Skeletal muscle cell (primary cell): ENCODE measurements around the gene SNX20.

Source experiments
- DNase-seq: peaks from one replicate; pipeline ENCODE4 v3.0.0-alpha.2; 2010; ENCODE audit warnings: low read depth
- H3K4me3 ChIP-seq: 2 replicates; pipeline ENCODE4 v1.5.1; 2011; ENCODE audit warnings: low read depth, mild to moderate bottlenecking, control low read depth, low read length, moderate library complexity

The SNX20 gene

DNA sequence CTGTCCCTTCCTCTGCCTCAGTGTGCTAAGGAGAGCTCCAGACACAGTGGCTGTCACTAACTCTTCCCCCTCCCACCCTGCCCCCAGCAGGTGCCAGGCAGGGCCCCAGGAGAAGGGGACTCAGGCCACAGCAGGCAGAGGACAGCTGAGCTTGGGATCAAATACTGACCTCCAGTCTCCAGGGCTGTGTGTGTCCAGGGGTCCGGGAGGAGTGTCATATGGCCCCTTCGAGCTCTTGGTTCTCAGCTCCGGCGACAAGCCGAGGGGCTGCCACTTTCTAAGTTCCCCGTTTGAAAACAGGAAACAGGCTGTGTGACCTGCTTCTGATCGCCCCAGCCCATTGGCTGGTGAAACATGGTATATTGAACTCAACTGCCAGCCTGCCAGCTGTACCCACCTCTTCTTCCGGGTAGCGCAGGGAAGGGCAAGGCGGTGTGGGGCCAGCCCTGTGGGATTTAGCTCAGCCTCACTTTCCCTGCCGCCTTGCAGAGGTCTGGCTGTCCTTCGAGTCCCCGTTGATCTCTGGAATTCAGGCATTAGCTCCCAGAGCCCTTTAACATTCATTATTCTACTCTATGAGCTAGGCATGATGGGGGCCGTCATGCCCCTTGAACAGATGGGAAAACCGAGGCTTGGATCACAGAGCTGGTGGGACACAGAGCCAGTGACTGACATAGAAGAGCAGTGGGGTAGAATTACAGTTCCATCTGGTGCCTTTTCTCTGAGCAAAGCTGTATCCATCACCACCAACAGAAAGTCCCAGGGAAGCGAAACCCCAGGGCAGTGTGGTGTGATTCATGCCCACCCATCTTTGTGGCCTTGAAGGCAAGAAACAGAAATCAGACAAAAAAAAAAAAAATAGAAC lies at the start of gene SNX20:
Gene SNX20 (minus strand): TSS at position 292 of the 865 bp plus-strand sequence. CDS start 3,786 bp downstream, outside the sequence.
- H3K4me3 ChIP-seq: no peak within 1 kb of the TSS
- DNase-seq: no peak

DNA sequence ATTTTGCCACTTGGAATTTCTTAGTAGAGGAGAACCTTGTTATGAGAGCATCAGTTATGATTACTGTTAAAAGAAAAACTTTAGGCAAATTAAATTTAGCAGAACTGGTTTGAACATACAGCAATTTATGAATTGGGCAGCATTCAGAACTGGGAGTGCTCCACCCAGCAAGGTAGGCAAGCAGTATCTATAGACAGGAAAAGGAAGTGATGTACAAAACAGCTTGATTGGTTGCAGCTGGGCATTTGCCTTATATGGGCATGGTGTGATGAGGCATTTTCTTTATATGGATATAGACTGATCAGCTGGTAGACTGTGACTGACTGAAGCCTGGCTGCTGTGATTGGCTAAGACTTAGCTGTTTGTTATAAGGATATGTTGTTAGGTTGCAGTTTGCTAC lies 43.2 kb upstream of the SNX20 start:
- DNase-seq: no peak
- no peak overlapping the region for H3K4me3 ChIP-seq

DNA sequence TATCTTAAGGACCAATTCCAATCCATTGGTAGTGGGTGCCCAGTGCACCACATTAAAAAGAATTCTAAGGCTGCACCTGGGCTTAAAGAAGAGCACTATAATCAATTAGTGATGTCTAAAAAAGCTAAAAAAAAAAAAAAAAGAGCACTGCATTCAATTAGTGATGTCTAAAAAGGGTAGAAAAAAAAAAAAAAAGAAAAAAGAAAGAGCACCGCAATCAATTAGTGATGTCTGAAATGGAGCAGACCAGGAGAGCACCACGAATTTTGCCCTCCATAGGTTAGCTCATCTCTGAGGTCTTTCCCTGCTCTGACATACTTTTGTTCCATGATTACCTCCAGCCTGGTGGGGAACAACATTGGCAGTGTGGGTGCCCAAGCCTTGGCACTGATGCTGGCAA lies 41.8 kb upstream of the SNX20 start:
- no peak overlapping the region for H3K4me3 ChIP-seq
- DNase-seq: no peak

- no peak for DNase-seq
- H3K4me3 ChIP-seq: no peak overlapping the region
Observed at GRCh38 chr16:50722405-50722737, 41.3 kb upstream of the SNX20 start.

DNA sequence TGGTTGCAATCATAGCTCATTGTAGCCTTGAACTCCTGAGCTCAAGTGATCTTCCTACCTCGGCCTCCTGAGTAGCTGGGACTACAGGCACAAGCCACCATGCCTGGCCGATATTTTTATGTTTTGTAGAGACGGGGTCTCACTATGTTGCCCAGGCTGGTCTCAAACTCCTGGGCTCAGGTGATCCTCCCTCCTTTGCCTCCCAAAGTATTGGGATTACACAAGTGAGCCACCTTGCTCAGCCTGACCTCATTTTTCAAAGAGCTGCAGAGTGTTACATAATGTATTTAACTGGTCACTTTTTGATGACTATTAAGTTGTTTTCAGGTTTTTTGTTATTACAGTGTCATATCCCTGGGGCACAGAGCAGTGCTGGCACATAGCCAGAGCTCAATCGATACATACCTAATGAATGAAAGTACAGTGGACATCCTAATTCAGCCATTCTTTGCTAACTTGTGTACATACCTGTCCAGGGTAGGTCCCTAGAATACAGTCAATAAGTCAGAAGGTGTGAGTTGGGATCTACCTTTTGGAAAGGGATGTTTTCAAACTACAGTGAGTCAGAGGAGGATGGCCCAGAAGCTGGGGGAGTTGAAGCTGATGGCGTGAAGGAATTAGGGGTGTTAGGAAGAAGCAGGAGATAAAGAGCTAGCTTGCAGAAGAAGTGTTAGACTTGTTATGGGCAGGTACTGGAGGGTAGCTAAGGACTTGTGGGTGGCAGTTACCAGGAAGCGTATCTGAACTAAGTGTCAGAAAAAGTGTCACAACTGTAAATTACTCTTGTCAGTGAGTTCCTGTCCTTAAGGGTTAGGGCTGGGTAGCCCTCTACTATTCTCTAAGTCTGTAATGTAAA lies 40.7 kb upstream of the SNX20 start:
- no peak overlapping the region for H3K4me3 ChIP-seq
- no peak for DNase-seq

- H3K4me3 ChIP-seq: no peak overlapping the region
- no peak for DNase-seq
Observed at GRCh38 chr16:50719401-50720337, 38.6 kb upstream of the SNX20 start.

GRCh38 chr16:50718761-50719400 lies 37.8 kb upstream of the SNX20 start:
- no peak for DNase-seq
- no peak overlapping the region for H3K4me3 ChIP-seq

GRCh38 chr16:50718061-50718760 lies 37.1 kb upstream of the SNX20 start:
- H3K4me3 ChIP-seq: no peak overlapping the region
- no peak for DNase-seq

DNA sequence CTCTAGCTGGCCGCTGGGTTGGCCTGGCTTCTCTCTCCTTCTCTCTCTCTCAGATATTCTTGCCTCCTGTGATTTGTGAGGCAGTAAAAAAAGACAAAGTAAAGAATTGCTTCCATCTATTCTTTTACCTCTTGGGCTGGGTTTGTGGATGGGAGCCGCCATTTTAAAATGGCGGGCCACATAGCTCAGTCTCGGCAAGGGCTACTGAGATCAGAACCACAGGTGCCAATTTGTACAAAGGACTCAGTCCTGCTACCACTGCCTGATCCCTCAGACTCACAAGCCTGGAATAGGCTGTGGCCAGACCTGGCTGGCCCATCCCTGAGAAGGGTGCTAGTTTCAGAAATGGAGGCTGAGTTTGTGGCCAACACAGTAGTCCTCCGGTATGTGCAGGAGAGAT lies 36.4 kb upstream of the SNX20 start:
- no peak for DNase-seq
- no peak overlapping the region for H3K4me3 ChIP-seq

DNA sequence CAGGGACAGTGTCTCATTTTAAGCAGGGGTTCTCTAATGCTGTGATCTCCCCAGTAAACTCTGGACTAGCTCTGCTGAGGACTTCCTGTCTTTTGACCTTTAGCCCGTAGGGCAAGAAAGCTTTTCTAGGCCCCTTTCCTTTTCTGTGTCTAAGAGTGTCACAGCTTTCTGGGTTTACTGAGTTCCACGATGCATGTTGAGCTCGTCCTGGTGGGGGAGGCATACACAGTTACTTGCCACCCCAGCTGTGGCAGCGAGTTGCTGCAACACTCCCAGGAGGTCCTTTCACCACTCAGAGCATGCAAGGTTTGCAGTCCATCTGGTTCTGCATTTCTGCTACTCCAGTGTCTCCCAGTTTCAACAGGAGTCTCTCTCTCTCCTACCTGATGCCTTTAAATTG lies 36.0 kb upstream of the SNX20 start:
- DNase-seq: no peak
- no peak overlapping the region for H3K4me3 ChIP-seq

GRCh38 chr16:50712956-50713355 lies 31.8 kb upstream of the SNX20 start:
- no peak for DNase-seq
- H3K4me3 ChIP-seq: no peak overlapping the region

GRCh38 chr16:50712560-50712898 lies 31.4 kb upstream of the SNX20 start:
- DNase-seq: no peak
- H3K4me3 ChIP-seq: no peak overlapping the region

DNA sequence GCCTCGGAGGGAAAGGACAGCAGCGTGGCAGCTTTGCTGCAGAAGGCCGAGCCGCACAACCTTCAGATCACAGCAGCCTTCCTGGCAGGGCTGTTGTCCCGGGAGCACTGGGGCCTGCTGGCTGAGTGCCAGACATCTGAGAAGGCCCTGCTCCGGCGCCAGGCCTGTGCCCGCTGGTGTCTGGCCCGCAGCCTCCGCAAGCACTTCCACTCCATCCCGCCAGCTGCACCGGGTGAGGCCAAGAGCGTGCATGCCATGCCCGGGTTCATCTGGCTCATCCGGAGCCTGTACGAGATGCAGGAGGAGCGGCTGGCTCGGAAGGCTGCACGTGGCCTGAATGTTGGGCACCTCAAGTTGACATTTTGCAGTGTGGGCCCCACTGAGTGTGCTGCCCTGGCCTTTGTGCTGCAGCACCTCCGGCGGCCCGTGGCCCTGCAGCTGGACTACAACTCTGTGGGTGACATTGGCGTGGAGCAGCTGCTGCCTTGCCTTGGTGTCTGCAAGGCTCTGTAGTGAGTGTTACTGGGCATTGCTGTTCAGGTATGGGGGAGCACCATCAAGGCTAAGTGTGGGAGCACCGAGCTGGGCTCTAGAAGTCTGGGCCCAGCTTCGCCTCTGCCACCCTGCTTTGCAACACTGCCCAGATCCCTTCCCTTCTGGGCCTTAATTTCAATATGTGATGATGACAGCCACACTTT lies 30.9 kb upstream of the SNX20 start:
- H3K4me3 ChIP-seq: no peak overlapping the region
- DNase-seq: no peak

DNA sequence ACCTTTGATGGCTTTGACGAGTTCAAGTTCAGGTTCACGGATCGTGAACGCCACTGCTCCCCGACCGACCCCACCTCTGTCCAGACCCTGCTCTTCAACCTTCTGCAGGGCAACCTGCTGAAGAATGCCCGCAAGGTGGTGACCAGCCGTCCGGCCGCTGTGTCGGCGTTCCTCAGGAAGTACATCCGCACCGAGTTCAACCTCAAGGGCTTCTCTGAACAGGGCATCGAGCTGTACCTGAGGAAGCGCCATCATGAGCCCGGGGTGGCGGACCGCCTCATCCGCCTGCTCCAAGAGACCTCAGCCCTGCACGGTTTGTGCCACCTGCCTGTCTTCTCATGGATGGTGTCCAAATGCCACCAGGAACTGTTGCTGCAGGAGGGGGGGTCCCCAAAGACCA lies 29.9 kb upstream of the SNX20 start:
- no peak for DNase-seq

GRCh38 chr16:50709980-50710379 lies 28.9 kb upstream of the SNX20 start:
- DNase-seq: no peak
- no peak overlapping the region for H3K4me3 ChIP-seq

More for the DNA sequence above, 29.9 kb upstream of the SNX20 start:
- H3K4me3 ChIP-seq: no peak overlapping the region

DNA sequence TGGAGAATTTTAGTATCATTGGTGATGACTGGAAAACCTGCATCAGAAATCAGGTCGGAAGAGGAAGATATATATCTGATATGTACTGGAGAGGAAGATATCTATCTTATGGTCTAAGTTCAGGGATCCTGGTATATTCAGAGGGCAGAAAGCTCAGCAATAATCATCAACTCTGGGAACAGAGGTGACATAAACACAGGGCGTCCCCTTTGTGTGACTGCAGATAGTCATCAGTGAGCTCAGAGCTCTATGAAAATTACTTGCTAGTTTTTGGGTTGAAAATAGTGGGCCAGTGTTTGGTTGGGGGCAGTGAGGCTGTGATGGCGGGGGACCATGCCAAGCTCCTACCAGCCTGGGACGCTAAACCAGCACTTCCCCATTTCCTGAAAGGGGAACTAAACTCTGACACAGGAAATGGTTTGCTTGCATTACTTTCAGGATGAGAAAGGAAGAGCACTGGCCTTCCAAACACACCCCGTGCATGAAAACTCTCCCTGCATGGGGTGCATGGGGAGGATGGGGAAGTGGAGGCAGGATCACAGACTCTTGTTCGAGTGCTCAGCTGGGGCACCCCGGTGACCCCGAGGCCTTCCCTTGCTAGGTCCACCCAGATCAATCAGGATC lies 28.1 kb upstream of the SNX20 start:
- no peak for DNase-seq
- no peak overlapping the region for H3K4me3 ChIP-seq

- H3K4me3 ChIP-seq: no peak overlapping the region
- DNase-seq: no peak
Observed at GRCh38 chr16:50708373-50709060, 27.4 kb upstream of the SNX20 start.
